Panc1 (cell line): ENCODE data around the gene LNPEP. TPM values are rescaled to one million over a fixed set of nuclear protein-coding genes. Genes with fewer than 3 reads are reported as not detected.

Source experiments
- ATAC-seq: fragments of 200-7000 bp; cut with Tn5 transposase; 2 replicates; pipeline ENCODE4 v1.9.1; 2020; ENCODE audit warnings: mild to moderate bottlenecking, moderate library complexity
- BruUV-seq: library from RNA; stranded (reverse); fragments of 400-500 nt; replicated peaks from 2 replicates; lab custom pipeline; 2021; lab: Mats Ljungman, UMichigan
- CTCF ChIA-PET: fragments of 300-600 bp; sonication (Branson Sonifier 250); formaldehyde crosslinking; loops from one replicate; lab custom pipeline; 2022; ENCODE audit warnings: antibody characterized with exemption; lab: Charles Lee
- POLR2A ChIA-PET: fragments of 300-600 bp; sonication (Branson Sonifier 250); formaldehyde crosslinking; loops from one replicate; lab custom pipeline; 2022; ENCODE audit warnings: antibody characterized with exemption; lab: Charles Lee
- DNase-seq: peaks from one replicate; pipeline ENCODE4 v3.0.0-alpha.2; 2010; ENCODE audit warnings: low read depth, low spot score
- H3K27ac ChIP-seq: 2 replicates; pipeline ENCODE4 v1.5.1; 2011; ENCODE audit warnings: mild to moderate bottlenecking, low read length, inconsistent platforms
- H3K27me3 ChIP-seq: fragments of 200-500 bp; sonication (Bioruptor generic); 2 replicates; pipeline ENCODE4 v1.6.0; 2014; ENCODE audit warnings: low read length, inconsistent platforms; ENCODE audit not compliant: control insufficient read depth, insufficient read depth
- H3K36me3 ChIP-seq: fragments of 200-500 bp; sonication (Bioruptor generic); 2 replicates; pipeline ENCODE4 v1.5.1; 2014; ENCODE audit warnings: inconsistent platforms, mild to moderate bottlenecking, low read length, moderate library complexity; ENCODE audit not compliant: control insufficient read depth, insufficient read depth
- H3K4me1 ChIP-seq: 2 replicates; pipeline ENCODE4 v1.5.1; 2011; ENCODE audit warnings: inconsistent platforms, mild to moderate bottlenecking, low read length, moderate library complexity; ENCODE audit not compliant: control insufficient read depth, insufficient read depth
- H3K4me3 ChIP-seq, 2 experiments: 2 replicates each; pipeline ENCODE4 v1.5.1; 2011 to 2012; ENCODE audit warnings: low read depth in 2 of 2, low read length in 2 of 2, mild to moderate bottlenecking in 2 of 2, inconsistent platforms in 1 of 2, moderate library complexity in 1 of 2
- H3K9me3 ChIP-seq: fragments of 200-500 bp; sonication (Bioruptor generic); 2 replicates; pipeline ENCODE4 v1.5.1; 2014; ENCODE audit warnings: low read depth, mild to moderate bottlenecking, inconsistent platforms, low read length, moderate library complexity; ENCODE audit not compliant: control insufficient read depth, insufficient read depth
- CTCF ChIP-seq: fragments of 450-650 bp; IDR thresholded peaks from 2 replicates; pipeline ENCODE4 v1.5.1; 2017; ENCODE audit warnings: mild to moderate bottlenecking
- POLR2AphosphoS5 ChIP-seq: IDR thresholded peaks from 2 replicates; pipeline ENCODE4 v1.6.1; 2012; ENCODE audit warnings: mild to moderate bottlenecking, low read depth, low read length, moderate library complexity
- REST ChIP-seq, 2 experiments: IDR thresholded peaks; 2 replicates each; pipeline ENCODE4 v1.6.1; 2011 to 2012; ENCODE audit warnings: low read depth in 2 of 2, control low read depth in 1 of 2, low read length in 1 of 2, mild to moderate bottlenecking in 1 of 2, moderate library complexity in 1 of 2; ENCODE audit not compliant: insufficient read depth in 1 of 2
- SIN3A ChIP-seq: IDR thresholded peaks from 2 replicates; pipeline ENCODE4 v1.6.1; 2012; ENCODE audit warnings: low read depth, mild to moderate bottlenecking, low read length, moderate library complexity, borderline replicate concordance; ENCODE audit not compliant: insufficient read depth
- TCF7L2 ChIP-seq: IDR thresholded peaks from 2 replicates; pipeline ENCODE4 v1.6.1; 2011; ENCODE audit warnings: mild to moderate bottlenecking, low read depth, low read length, inconsistent platforms
- in situ Hi-C: cut with HindIII; loops from 2 replicates; pipeline ENCODE4 v1.10.0; 2016; ENCODE audit warnings: low sequenced_read_pairs, low pct_unique_long_range_greater_than_20kb
- intact Hi-C: fragments of 100-400 bp; cut with micrococcal nuclease; formaldehyde crosslinking; loops from one replicate; pipeline ENCODE4 v1.10.0; 2022; ENCODE audit not compliant: unreplicated experiment
- total RNA-seq: library from RNA; stranded (reverse); gene quantifications from one replicate; pipeline ENCODE4 v1.2.1, GENCODE V29; 2021; ENCODE audit not compliant: unreplicated experiment

Gene LNPEP
- total RNA-seq, 1 experiment from 2014 or later = 46.6 TPM

- ATAC-seq (no peak), DNase-seq (no peak)
- H3K27ac ChIP-seq = no peak overlapping the region
- in situ Hi-C loops = no loop called here
- ChIA-PET POLR2A (no interaction called here), CTCF (no interaction called here)
- intact Hi-C loops = no loop called here
- no TSS peak for BruUV-seq
- no peak for TF ChIP-seq TCF7L2
- TF ChIP-seq SIN3A = no peak
- TF ChIP-seq POLR2AphosphoS5 = no peak
- no peak for TF ChIP-seq REST (IDR thresholded peaks at IDR 0.05; ENCODE audit: insufficient read depth in 1 of 2, low read depth in 2 of 2, low read length in 1 of 2)
- no peak for TF ChIP-seq CTCF
- no peak overlapping the region for H3K4me3 ChIP-seq
- no peaks in the 10 kb centered on the region for H3K27me3 ChIP-seq
- no peaks in the 10 kb centered on the region for H3K4me1 ChIP-seq
- H3K36me3 ChIP-seq = no peaks in the 10 kb centered on the region
- no peaks in the 10 kb centered on the region for H3K9me3 ChIP-seq
These were observed 24.7 kb upstream of the LNPEP start for GRCh38 chr5:96911139-96911538.

- Histone ChIP-seq H3K27ac (no peak overlapping the region), H3K36me3 (no peaks in the 10 kb centered on the region), H3K27me3 (no peaks in the 10 kb centered on the region), H3K9me3 (no peaks in the 10 kb centered on the region), H3K4me3 (no peak overlapping the region), H3K4me1 (no peaks in the 10 kb centered on the region)
- TF ChIP-seq CTCF (no peak), POLR2AphosphoS5 (no peak), TCF7L2 (no peak), SIN3A (no peak), REST (IDR thresholded peaks at IDR 0.05; ENCODE audit: insufficient read depth in 1 of 2, low read depth in 2 of 2, low read length in 1 of 2) (no peak)
- intact Hi-C loops (no loop called here), in situ Hi-C loops (no loop called here)
- ChIA-PET POLR2A (no interaction called here), CTCF (no interaction called here)
- DNase-seq (no peak), ATAC-seq (no peak)
- no TSS peak for BruUV-seq
These were observed 22.6 kb upstream of the LNPEP start for GRCh38 chr5:96913233-96913632.
